WTC11 (cell line): ENCODE measurements around the gene CREBBP. TPM values are rescaled to one million over a fixed set of nuclear protein-coding genes. Genes with fewer than 3 reads are reported as not detected.

ENCODE experiments used
- ATAC-seq: fragments of 200-7000 bp; cut with Tn5 transposase; 2 replicates; pipeline ENCODE4 v1.10.0; 2021; ENCODE audit warnings: mild to moderate bottlenecking, moderate library complexity
- CTCF ChIA-PET: fragments of 300-600 bp; sonication (Branson Sonifier 250); formaldehyde crosslinking; loops from one replicate; lab custom pipeline; 2021; ENCODE audit warnings: antibody characterized with exemption; lab: Charles Lee
- POLR2A ChIA-PET: fragments of 350-600 bp; sonication (Branson Sonifier 250); formaldehyde crosslinking; loops from one replicate; lab custom pipeline; 2021; ENCODE audit warnings: antibody characterized with exemption; lab: Charles Lee
- DNase-seq: peaks from one replicate; pipeline ENCODE4 v3.0.0; 2021; ENCODE audit warnings: low spot score
- H3K27ac Mint-ChIP-seq: 2 replicates; pipeline ENCODE4 v1.8.0; 2021; ENCODE audit warnings: mixed read lengths
- H3K27me3 Mint-ChIP-seq: 2 replicates; pipeline ENCODE4 v1.8.0; 2021; ENCODE audit warnings: low read depth, mild to moderate bottlenecking, moderate library complexity, mixed read lengths
- H3K36me3 Mint-ChIP-seq: 2 replicates; pipeline ENCODE4 v1.8.0; 2021; ENCODE audit warnings: mixed read lengths
- H3K4me1 Mint-ChIP-seq: 2 replicates; pipeline ENCODE4 v1.8.0; 2022; ENCODE audit warnings: mixed read lengths
- H3K4me3 Mint-ChIP-seq: 2 replicates; pipeline ENCODE4 v1.8.0; 2021; ENCODE audit warnings: mild to moderate bottlenecking, moderate library complexity, mixed read lengths
- H3K9me3 Mint-ChIP-seq: 2 replicates; pipeline ENCODE4 v1.8.0; 2021; ENCODE audit warnings: mixed read lengths
- ESRRA ChIP-seq: sonication (generic); formaldehyde crosslinking; IDR thresholded peaks from 2 replicates; pipeline ENCODE4 v1.8.1; 2022; ENCODE audit warnings: mild to moderate bottlenecking, missing genetic modification reagents, borderline replicate concordance
- MYBL2 ChIP-seq: sonication (generic); formaldehyde crosslinking; IDR thresholded peaks from 2 replicates; pipeline ENCODE4 v1.8.1; 2023; ENCODE audit warnings: mild to moderate bottlenecking, moderate library complexity, missing genetic modification reagents
- RORB ChIP-seq: fragments of 250-450 bp; sonication (Bioruptor Pico); IDR thresholded peaks from 2 replicates; pipeline ENCODE4 v1.9.0; 2021; ENCODE audit warnings: mild to moderate bottlenecking
- ZNF121 ChIP-seq: sonication (generic); formaldehyde crosslinking; IDR thresholded peaks from 2 replicates; pipeline ENCODE4 v1.8.0; 2023; ENCODE audit warnings: missing genetic modification reagents
- ZNF219 ChIP-seq: sonication (generic); formaldehyde crosslinking; IDR thresholded peaks from 2 replicates; pipeline ENCODE4 v1.8.0; 2023; ENCODE audit warnings: missing genetic modification reagents, mild to moderate bottlenecking, borderline replicate concordance
- ZNF263 ChIP-seq: sonication (generic); formaldehyde crosslinking; IDR thresholded peaks from 2 replicates; pipeline ENCODE4 v1.8.1; 2022; ENCODE audit warnings: low read depth, mild to moderate bottlenecking, moderate library complexity, missing genetic modification reagents
- ZNF671 ChIP-seq: fragments of 250-450 bp; sonication (Bioruptor Pico); IDR thresholded peaks from 2 replicates; pipeline ENCODE4 v1.8.0; 2021; ENCODE audit warnings: mild to moderate bottlenecking
- total RNA-seq: library from RNA; stranded (reverse); gene quantifications from 3 replicates; pipeline ENCODE4 v1.2.3, GENCODE V29; 2021
- TF ChIP-seq, protein P1 (sequence below): sonication (generic); formaldehyde crosslinking; IDR thresholded peaks from 2 replicates; pipeline ENCODE4 v1.8.0; 2023; ENCODE audit warnings: mild to moderate bottlenecking, missing genetic modification reagents
- TF ChIP-seq, protein P2 (sequence below): fragments of 250-450 bp; sonication (Bioruptor Pico); IDR thresholded peaks from 2 replicates; pipeline ENCODE4 v1.9.0; 2021; ENCODE audit warnings: mild to moderate bottlenecking
- TF ChIP-seq, protein P3 (sequence below): sonication (generic); formaldehyde crosslinking; IDR thresholded peaks from 2 replicates; pipeline ENCODE4 v1.8.1; 2022; ENCODE audit warnings: missing genetic modification reagents, borderline replicate concordance
- TF ChIP-seq, protein P4 (sequence below): sonication (generic); formaldehyde crosslinking; IDR thresholded peaks from 2 replicates; pipeline ENCODE4 v1.8.1; 2023; ENCODE audit warnings: mild to moderate bottlenecking, missing genetic modification reagents, moderate library complexity
- TF ChIP-seq, protein P5 (sequence below): sonication (generic); formaldehyde crosslinking; IDR thresholded peaks from 2 replicates; pipeline ENCODE4 v1.8.1; 2022; ENCODE audit warnings: mild to moderate bottlenecking, missing genetic modification reagents, moderate library complexity, borderline replicate concordance

The CREBBP gene
- total RNA-seq, 1 experiment from 2014 or later = 49.6 TPM

DNA sequence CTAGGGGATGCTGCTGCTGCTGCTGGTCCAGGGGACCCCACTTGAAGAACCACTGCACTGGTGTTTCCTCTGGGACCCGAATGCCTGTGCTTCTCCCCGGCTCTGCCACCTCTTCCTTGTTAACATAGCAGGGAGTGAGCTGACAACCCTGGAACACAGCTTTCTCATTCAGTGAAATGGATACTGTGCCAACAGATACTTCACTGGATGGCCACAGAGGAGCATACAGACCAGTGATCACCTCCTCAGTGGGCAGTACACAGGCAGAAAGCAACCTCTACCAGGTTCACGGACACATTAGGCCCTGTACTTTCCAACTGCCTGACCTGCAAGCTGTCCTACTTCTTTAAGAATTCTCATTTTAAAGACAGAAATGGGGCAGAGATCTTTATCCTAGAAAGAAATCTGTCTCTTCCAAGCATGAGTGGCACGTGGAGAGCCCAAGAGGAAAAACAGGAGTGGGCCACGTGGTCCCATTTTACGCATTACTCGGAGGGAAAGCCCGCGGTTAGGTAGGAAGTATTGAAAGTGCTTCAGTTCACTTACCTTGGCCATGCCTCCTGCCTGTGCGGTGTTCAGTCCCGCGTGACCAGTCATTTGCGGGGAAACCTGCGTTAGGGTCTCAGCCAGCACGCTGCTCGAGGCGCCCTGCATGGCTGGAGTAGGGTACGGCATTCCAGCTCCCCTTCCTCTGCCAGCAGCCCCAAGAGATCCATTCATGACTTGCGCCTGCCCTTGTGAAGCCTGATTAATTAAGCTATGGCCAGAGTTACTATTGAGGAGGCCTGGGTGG is 30.6 kb downstream of the CREBBP start (continued):
- TF ChIP-seq, protein P1, sequence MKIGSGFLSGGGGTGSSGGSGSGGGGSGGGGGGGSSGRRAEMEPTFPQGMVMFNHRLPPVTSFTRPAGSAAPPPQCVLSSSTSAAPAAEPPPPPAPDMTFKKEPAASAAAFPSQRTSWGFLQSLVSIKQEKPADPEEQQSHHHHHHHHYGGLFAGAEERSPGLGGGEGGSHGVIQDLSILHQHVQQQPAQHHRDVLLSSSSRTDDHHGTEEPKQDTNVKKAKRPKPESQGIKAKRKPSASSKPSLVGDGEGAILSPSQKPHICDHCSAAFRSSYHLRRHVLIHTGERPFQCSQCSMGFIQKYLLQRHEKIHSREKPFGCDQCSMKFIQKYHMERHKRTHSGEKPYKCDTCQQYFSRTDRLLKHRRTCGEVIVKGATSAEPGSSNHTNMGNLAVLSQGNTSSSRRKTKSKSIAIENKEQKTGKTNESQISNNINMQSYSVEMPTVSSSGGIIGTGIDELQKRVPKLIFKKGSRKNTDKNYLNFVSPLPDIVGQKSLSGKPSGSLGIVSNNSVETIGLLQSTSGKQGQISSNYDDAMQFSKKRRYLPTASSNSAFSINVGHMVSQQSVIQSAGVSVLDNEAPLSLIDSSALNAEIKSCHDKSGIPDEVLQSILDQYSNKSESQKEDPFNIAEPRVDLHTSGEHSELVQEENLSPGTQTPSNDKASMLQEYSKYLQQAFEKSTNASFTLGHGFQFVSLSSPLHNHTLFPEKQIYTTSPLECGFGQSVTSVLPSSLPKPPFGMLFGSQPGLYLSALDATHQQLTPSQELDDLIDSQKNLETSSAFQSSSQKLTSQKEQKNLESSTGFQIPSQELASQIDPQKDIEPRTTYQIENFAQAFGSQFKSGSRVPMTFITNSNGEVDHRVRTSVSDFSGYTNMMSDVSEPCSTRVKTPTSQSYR (CRISPR knock-in tag) = no peak
- TF ChIP-seq, protein P2, sequence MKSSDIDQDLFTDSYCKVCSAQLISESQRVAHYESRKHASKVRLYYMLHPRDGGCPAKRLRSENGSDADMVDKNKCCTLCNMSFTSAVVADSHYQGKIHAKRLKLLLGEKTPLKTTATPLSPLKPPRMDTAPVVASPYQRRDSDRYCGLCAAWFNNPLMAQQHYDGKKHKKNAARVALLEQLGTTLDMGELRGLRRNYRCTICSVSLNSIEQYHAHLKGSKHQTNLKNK (CRISPR knock-in tag) = no peak
- TF ChIP-seq RORB (CRISPR knock-in tag) = no peak
- no peak for TF ChIP-seq ZNF671 (CRISPR knock-in tag)
- TF ChIP-seq, protein P3, sequence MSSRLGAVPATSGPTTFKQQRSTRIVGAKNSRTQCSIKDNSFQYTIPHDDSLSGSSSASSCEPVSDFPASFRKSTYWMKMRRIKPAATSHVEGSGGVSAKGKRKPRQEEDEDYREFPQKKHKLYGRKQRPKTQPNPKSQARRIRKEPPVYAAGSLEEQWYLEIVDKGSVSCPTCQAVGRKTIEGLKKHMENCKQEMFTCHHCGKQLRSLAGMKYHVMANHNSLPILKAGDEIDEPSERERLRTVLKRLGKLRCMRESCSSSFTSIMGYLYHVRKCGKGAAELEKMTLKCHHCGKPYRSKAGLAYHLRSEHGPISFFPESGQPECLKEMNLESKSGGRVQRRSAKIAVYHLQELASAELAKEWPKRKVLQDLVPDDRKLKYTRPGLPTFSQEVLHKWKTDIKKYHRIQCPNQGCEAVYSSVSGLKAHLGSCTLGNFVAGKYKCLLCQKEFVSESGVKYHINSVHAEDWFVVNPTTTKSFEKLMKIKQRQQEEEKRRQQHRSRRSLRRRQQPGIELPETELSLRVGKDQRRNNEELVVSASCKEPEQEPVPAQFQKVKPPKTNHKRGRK (CRISPR knock-in tag) = no peak
- TF ChIP-seq ZNF263 (CRISPR knock-in tag) = no peak
- no peak for TF ChIP-seq MYBL2 (CRISPR knock-in tag)
- TF ChIP-seq, protein P4, sequence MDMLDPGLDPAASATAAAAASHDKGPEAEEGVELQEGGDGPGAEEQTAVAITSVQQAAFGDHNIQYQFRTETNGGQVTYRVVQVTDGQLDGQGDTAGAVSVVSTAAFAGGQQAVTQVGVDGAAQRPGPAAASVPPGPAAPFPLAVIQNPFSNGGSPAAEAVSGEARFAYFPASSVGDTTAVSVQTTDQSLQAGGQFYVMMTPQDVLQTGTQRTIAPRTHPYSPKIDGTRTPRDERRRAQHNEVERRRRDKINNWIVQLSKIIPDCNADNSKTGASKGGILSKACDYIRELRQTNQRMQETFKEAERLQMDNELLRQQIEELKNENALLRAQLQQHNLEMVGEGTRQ (CRISPR knock-in tag) = no peak
- TF ChIP-seq, protein P5, sequence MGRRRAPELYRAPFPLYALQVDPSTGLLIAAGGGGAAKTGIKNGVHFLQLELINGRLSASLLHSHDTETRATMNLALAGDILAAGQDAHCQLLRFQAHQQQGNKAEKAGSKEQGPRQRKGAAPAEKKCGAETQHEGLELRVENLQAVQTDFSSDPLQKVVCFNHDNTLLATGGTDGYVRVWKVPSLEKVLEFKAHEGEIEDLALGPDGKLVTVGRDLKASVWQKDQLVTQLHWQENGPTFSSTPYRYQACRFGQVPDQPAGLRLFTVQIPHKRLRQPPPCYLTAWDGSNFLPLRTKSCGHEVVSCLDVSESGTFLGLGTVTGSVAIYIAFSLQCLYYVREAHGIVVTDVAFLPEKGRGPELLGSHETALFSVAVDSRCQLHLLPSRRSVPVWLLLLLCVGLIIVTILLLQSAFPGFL = no peak

DNA sequence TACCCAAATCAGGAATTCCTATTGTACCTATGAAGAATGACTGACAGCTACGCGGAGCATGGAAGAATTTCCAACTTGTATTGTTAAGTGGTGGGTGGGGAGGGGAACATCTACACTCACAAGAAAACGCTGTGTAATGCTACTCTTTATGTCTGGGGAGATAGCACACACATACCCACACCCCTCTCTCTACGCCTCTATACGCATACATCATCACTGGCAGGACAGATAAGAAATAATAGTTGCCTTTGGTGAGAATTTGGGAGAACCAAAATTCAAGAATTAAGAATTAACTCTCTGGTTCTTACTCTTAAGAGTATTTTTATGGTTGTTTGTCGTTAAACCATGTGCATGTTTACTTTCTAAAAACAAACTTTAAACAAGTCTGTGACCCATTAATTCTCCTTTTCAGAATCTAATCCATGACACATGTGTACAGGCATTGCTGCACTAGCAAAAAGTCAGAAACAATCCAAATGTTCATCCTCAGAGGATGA is 33.9 kb downstream of the CREBBP start:
- H3K4me1 Mint-ChIP-seq = peaks cover 15% of the 10 kb centered on the region
- H3K4me3 Mint-ChIP-seq = no peak overlapping the region
- DNase-seq (no peak), ATAC-seq (no peak)
- peaks cover 13% of the 10 kb centered on the region for H3K36me3 Mint-ChIP-seq
- ChIA-PET CTCF (no interaction called here), POLR2A (no interaction called here)
- no peak overlapping the region for H3K27ac Mint-ChIP-seq
- no peak for TF ChIP-seq ZNF219 (CRISPR knock-in tag)
- no peaks in the 10 kb centered on the region for H3K9me3 Mint-ChIP-seq
- H3K27me3 Mint-ChIP-seq = no peaks in the 10 kb centered on the region

DNA sequence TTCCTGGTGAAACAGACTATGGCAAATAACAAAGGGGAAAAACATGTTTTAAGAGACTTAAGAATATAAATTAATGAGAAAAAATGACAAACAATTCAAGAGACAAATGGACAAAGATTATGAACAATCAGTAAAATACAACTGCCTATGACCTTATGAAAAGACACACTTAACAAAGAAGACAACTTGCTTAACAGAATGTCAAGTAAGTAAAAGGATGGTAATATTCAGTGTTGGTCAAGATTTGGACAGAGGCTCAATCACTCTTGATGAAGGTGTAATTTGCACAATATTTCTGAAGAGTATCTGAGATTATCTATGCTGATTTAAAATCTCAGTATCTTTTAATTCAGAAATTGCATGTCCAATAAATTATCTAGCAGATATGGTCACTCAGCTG is 34.4 kb downstream of the CREBBP start:
- H3K4me1 Mint-ChIP-seq = peaks cover 19% of the 10 kb centered on the region
- ChIA-PET POLR2A (no interaction called here), CTCF (no interaction called here)
- no peaks in the 10 kb centered on the region for H3K9me3 Mint-ChIP-seq
- no peak for ATAC-seq
- H3K27me3 Mint-ChIP-seq = no peaks in the 10 kb centered on the region
- H3K36me3 Mint-ChIP-seq = peaks cover 13% of the 10 kb centered on the region
- no peak for DNase-seq
- no peak overlapping the region for H3K4me3 Mint-ChIP-seq
- H3K27ac Mint-ChIP-seq = no peak overlapping the region
- TF ChIP-seq ESRRA (CRISPR knock-in tag) (no peak), ZNF121 (CRISPR knock-in tag) (no peak)
- TF ChIP-seq, protein P5 = no peak
